GM12892 (cell line): ENCODE results near the gene USP3.

Experiments used
- DNase-seq: peaks from one replicate; pipeline ENCODE4 v3.0.0; 2011; ENCODE audit not compliant: insufficient read length
- FAIRE-seq: peaks from 2 replicates; lab custom pipeline; 2011; peaks lifted over from hg19 to GRCh38; lab: Jason Lieb, UNC
- POLR2A ChIP-seq: IDR thresholded peaks from 2 replicates; pipeline ENCODE4 v1.6.1; 2011; ENCODE audit warnings: low read depth, low read length, control low read depth
- POLR2AphosphoS5 ChIP-seq: IDR thresholded peaks from 2 replicates; pipeline ENCODE4 v1.6.1; 2011; ENCODE audit warnings: low read depth, low read length, control low read depth
- TAF1 ChIP-seq: IDR thresholded peaks from 2 replicates; pipeline ENCODE4 v1.6.1; 2011; ENCODE audit warnings: low read depth, mild to moderate bottlenecking, control low read depth, low read length, borderline replicate concordance

Gene USP3

DNA sequence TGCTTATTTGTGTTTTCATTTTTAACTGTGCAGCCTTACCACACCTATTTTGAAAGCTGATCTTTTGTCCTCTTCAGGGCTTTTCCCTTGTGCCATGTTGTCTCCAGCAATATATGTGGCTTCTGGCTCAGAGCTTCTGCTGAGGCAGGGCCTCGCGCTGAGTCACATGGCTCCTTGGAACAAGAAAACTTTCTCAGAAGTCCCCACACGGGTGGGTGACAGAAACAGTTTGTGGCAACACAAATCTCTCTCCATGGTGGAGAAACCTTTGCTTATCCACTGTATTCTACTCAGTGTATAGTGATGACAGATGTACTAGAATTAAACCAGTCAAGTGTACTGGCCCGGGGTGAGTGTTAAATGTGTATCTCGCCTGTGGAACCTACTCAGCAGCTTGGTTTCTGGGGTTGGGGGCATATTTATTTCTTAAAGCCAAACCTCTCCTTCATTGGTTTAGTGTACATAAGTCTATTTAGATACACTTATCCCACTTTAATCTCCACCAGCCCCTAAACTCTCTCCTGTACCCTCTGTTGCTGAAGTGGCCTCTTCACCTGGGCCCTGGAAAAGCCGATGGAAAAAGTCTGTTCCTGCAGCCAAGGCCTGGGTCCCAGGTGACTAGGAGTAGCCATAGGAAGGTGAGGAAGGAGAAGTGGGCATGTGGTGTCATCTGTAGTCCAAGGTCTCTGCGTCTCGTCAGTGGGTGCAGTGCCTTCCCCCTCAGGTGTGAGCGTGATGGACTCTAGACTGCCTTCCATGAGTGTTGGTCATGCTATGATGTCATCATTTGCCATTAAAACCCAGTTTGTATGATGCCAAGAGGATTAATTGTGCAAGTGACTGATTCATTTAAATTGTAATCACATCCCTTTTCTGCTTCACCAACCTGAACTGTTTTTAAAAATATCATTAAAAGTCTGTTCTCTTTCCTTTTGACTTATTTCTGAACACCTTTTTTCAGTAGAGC lies 89.6 kb downstream of the USP3 start:
- FAIRE-seq (peak; percentile 33), DNase-seq (no peak)
- TF ChIP-seq POLR2A (no peak), POLR2AphosphoS5 (no peak), TAF1 (no peak)

DNA sequence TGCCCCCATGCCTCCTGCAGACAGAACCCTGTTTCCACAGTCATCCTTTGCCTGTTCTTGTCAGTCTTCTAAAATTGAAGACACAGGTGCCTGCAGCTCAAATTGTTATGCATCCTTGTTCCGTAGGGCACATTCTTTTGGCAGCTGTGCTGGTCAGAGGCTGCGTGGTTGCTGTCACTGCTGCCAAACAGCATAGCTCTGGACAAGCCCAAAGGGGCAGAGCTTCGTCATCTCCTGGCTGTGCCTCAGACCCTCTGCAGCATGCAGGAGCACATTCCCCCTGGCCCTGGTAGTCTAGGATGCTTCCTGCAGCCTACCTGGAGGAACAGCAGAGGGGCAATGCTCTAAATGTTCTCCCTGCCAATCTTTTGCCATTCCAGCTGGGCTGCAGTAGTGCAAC lies 90.7 kb downstream of the USP3 start:
- no peak for TF ChIP-seq POLR2AphosphoS5
- no peak for TF ChIP-seq POLR2A
- TF ChIP-seq TAF1 = no peak
- DNase-seq (no peak), FAIRE-seq (no peak)

DNA sequence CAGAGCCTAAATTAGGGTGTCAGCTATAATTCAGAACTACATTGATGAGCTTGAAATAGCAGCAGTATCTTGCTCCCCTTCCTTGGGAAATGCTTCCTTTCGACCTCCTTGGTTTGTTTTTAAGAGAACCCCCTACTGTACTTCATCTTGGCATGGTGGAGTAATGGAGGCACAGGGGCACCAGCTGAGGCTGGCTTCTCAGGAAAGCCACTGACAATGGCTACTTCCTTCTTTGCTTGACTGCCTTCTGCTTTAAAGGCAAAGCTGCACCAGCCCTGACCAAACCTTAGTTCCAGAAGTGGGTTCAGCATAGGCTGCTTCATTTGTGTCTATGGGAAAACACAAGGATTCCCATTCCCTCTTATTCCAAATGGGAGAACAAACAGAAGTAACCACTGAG lies 91.3 kb downstream of the USP3 start:
- TF ChIP-seq POLR2AphosphoS5 (no peak), POLR2A (no peak)
- FAIRE-seq (peak; percentile 51), DNase-seq (no peak)

DNA sequence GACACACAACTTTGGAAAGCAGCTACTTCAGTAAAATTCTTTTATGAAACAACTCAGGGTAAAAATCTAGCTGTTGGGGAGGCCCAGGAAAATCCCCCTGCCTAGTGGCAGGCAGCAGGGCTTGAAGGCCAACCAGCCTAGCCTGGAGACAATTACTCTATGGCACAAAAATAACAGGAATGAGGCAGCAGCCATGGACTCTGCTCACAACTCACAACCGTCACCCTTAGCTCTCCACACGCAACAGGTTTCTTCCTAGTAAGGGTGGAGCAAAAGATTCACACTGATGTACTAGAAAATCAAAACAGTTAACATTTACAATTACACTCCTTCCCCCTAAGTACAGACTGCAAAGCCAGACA lies 92.3 kb downstream of the USP3 start:
- FAIRE-seq = no peak
- TF ChIP-seq POLR2AphosphoS5 = no peak
- TF ChIP-seq POLR2A = no peak
- no peak for TF ChIP-seq TAF1
- no peak for DNase-seq

DNA sequence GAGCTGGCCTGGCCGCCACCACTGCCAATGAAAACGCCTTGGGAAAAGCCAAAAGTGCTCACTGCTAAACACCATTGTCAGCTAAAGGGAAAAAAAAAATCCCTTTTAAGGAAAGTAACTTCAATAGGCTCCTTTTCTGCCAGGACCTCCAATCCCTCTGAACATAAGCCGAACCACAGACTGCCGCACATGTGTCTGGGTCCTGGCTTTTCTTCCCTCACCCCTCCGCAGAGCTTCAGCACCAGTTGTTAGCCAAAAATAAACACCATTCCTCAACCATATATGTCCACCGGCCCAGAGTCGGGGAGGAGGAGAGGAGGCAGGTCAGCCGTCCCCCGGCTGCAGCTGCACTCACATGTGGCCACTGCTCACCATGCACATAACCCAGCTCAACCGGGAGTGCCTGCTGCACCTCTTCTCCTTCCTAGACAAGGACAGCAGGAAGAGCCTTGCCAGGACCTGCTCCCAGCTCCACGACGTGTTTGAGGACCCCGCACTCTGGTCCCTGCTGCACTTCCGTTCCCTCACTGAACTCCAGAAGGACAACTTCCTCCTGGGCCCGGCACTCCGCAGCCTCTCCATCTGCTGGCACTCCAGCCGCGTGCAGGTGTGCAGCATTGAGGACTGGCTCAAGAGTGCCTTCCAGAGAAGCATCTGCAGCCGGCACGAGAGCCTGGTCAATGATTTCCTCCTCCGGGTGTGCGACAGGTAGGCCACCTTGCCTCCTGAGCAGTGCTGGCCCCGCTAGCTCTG lies 92.8 kb downstream of the USP3 start, which contains the start of gene FBXL22:
FBXL22 (plus strand) TSS at position 350 of the 753 bp plus-strand sequence; CDS start at position 356, 6 bp downstream.
- no peak for FAIRE-seq
- no peak for DNase-seq

DNA sequence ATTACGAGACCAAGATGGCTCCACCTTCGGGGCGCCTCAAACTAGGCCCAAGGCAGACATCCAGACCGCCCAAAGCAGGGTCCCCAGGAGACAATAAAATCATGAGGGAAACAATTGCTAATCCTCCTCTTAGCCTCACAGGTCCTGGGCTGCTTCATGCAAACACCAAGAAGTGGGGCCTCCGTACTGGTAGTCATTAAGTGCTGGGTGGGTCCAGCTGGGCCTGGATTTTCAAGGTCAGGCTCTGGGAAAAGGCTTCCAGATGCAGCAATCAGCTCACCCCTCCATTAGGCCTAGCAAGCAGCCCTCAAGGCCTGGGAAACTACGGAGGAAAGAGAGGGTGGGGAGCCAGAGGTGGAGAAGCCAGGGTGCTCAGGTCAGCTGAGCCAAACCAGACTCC lies 93.4 kb downstream of the USP3 start:
- DNase-seq = no peak
- no peak for FAIRE-seq

More for the DNA sequence above, 92.8 kb downstream of the USP3 start, which contains the start of gene FBXL22:
- no peak for TF ChIP-seq POLR2A
- TF ChIP-seq POLR2AphosphoS5 = no peak
- no peak for TF ChIP-seq TAF1

DNA sequence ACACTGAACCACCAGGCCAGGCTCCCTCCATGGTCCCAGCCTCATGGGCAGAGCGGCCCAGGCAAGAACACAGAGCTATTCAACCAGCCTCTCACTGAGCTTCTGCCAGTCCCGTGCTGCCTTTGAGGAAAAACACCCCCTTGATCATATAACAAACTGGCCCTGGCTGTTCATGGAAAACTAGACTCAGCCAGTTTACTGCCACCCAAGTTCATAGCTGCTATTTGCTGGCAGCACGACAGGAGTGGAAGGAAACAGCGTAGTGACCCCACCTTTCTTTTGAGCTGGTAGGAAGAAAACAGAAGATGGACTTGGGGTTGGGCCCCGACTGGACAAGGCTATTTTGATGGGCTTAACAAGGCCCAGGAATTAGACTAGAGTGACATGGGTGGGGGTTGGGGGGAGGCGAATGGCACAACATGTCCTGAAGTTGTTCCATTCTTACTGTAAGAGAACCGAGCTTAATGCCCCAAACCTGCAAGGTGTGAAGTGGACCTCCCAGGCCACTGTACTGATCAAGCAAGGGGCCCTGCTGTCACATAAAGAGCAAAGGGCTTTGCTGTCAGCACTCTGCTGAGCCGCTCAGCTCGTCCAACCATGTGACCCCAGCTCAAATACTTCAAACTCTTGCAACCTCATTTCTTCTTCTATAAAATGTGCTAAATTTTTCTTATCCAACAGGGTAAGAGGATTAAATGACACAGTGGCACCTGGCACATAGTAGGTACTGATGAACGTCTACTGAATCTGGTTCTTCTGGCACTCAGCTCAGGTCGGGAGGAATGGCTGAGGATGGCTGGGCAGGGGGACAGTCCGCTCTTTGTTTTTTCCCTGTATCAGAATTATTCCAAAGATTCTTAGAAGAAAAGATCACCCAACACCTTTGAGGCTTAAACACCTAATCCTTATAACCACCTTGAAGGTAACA lies 94.3 kb downstream of the USP3 start:
- FAIRE-seq (no peak), DNase-seq (no peak)
- TF ChIP-seq POLR2A (no peak), POLR2AphosphoS5 (no peak), TAF1 (no peak)

More for the DNA sequence above, 93.4 kb downstream of the USP3 start:
- no peak for TF ChIP-seq TAF1
- no peak for TF ChIP-seq POLR2AphosphoS5
- TF ChIP-seq POLR2A = no peak

- TF ChIP-seq POLR2A = no peak
- TF ChIP-seq TAF1 = no peak
- no peak for TF ChIP-seq POLR2AphosphoS5
- peak; percentile 33 for FAIRE-seq
- DNase-seq = no peak
Measured at GRCh38 chr15:63599401-63600000, 95.1 kb downstream of the USP3 start.

DNA sequence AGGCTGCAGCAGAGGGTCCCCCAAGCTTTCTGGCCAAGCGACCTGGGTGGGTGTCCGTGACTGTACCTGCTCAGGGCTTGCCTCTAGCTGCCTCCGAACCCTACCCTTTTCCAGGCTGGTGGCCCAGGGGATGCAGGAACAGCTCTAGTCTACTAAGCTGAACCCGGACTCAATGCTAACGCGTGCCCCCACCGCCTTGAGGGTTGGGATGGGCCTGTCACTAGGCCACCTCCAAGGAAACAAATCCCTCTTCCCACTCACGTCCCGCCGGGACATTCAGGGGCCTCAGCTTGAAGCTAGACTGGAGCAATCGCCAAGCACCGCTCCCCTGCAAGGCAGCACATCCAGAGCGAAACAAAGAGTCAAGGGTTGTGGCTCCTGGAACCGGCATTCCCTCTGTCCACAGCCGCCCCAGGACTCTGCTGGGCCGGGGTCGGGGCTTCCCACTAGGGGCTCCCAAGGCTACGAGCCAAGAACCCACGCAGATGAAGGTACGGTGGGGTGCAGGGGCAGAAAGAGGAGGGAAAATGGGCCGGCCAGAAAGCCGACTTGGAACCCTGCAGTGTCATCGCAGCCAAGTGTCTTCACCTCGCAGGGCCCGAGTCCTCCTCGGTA lies 95.7 kb downstream of the USP3 start:
- DNase-seq = no peak
- no peak for FAIRE-seq
- TF ChIP-seq TAF1 (no peak), POLR2AphosphoS5 (no peak), POLR2A (no peak)

DNA sequence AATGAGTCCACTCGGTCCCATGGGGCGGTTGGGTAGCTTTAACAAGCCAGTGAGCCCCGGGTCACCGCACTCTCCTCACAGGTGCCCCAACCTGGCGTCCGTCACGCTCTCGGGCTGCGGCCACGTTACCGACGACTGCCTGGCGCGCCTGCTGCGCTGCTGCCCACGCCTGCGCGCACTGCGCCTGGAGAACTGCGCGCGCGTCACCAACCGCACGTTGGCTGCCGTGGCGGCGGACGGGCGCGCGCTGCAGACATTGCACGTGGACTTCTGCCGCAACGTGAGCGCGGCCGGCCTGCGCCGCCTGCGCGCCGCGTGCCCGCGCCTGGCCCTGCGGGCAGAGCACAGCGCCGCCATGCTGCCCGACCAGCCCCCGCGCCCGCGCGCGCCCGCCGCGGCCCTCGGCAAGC lies 96.2 kb downstream of the USP3 start:
- peak; percentile 58; the same call in 1 of the 2 replicates for TF ChIP-seq TAF1
- TF ChIP-seq POLR2A = peak; percentile 87
- peak; percentile 87 for TF ChIP-seq POLR2AphosphoS5
- FAIRE-seq = peak; percentile 99
- peak; percentile 86 for DNase-seq
